GM21390 (cell line): ENCODE data around the gene ROBO1.

ENCODE experiments used
- ATAC-seq: cut with Tn5 transposase; IDR thresholded peaks from one replicate; pipeline ENCODE4 v1.9.1; 2021; ENCODE audit not compliant: unreplicated experiment

ROBO1 gene

DNA sequence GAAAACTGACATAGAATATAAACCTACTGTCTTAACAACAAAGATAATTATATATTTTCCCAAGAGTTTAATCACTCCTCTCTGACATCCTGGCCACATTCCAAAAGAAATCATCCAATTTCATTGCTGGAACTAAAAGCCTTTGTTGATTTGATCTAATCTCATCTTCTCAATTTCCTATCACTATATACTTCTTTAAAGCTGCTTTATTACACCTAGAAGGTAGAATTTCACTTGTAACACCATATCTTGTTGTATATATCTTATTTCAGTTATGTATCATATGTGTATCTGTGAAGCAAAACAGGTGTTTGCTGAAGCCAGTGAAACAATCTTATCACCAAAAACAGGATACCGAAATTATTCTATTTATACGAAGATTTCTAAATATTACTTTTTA is 740.2 kb downstream of the ROBO1 start:
- ATAC-seq, result no peak

DNA sequence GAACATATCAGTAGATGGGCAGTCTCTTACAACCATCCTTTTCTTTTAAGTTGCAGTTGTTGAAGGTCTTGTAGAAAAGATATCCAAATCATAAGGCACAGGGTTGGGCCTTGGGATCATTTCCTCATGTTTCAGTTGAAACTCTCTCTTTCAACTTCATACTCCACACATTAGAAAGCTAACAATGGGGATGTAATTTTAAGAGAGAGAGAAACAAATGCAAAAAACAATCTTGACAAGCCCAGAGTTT is 747.9 kb downstream of the ROBO1 start:
- ATAC-seq, result no peak

DNA sequence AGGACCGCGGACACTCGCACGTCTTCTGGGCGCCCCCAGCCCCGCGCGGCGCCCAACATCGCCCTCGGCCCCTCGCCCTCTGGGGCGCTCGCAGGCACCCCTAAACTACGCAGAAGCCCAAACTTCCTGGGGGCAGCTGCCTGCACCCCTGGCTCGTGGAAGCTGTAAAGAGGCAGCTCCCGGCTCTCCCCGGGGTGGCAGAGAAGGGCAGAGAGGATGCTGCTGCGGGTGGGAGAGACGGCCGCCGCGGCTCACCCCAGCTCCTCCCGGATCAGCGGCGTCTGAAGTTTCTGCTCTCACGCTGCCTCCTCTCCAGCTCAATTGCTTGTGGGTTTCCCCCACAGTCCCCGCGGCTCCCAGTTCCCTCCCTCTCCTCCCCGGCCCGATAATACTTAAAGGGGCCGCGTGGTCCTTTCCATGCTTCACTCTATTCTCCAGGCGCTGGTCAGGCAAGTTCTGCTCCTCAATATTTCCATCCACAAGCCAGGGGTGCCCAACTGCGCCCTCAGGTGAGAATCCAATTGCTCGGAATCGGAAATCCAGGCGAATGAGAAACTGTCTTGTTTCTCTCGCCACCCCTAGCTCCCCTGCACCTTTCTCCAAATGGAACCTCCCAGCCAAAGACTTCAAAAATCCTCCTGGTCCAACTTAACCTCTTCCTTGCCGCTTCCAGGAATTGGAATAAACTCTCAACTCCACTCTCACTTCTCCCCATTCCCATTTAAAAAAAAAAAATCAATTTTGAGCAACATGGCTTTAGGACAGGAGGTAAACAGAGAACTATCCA is 748.5 kb downstream of the ROBO1 start:
- peak; percentile 62 for ATAC-seq

DNA sequence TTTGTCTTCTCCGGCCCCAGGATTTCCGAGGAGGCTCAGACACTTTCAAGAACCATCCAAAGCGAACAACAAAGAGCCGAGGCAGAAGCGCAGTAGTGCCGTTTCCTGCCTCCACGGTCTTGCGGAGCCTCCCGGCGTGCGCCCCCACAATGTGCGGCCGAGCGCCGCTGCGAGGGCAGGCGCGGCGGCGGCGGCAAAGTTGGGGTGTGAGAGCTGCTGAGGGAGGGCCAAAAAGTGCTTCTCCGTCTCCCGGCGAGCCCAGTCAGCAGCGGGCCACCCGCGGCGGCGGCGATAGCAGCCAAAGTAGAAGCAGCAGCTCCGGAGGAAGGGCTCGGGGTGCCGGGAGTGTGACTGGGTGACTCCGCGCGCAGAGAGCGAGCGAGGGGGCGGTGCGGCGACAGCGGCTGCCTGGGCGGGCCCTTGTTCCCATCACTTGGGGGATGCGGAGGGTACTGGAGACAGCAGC is 749.1 kb downstream of the ROBO1 start:
- ATAC-seq, result peak; percentile 36

DNA sequence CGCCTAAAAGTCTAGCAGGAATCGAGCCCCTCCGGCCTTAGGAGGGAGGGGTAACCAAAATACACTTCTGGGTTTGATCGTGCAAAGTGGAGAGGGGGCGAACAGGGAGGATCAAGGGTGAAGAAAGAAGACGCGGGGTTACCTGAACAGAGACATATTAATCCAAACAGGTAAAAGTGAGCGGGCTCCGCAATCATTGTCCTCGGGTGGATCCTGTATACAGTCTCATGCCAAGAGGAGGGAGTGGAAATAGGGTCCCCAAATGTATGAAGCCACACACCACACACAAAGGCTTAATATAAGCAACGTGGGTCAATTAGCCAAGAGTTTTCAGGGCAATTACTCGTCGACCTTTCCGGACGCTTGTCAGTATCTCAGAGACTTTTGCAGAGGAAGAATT is 749.5 kb downstream of the ROBO1 start:
- ATAC-seq, result no peak

DNA sequence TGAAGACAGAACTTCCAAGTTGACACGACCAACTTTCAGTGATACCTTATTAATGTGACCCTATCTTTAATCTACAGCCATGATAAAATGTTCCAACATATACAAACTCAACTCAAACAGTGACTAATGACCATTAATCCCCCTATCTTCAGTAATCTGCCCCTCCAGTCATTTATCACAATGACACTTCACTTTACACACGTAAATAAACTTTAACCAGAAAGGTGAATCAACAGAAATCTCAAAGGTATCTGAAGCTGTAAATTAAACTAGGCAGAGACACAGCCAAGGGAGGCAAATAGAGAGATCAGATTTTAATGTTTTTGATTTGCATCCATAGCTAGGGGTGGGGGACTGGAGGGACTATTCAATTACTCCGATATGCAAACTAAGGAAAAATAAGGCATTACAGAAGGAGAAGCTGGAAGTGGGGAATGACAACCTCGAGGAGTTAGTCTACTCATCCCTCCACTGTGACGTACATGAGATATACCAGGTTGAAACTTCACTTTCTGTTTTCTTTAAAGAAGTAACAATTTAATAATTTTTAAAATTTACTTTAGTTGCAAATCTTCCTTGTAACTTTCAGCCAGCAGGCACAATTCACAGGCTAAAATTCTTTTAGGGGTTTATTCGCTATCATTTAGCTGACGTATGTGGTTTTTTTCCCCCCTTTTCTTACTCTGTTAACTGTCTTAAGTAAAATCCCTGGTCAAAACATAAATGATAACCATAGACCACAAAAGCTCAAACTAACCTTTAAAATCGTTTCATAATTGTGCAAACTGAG is 751.0 kb downstream of the ROBO1 start:
- ATAC-seq, result no peak

DNA sequence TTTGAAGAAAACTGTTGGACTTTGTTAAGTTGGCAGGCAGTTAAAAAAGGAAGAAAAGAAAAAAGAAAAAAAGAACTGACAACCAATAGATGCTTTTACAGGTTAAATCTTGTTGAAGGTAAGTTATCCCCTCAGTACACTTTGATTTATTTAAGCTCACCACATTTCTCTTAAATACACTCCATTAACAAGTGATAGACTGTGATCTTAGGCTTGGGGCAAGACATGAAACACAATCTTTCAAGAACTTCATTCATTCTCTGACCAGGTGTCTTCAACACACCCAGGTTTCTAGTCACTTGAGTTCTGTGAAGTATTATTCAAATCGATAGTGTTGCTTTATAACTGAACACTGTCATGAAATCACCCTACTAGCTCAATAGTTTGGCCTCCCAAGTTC is 751.9 kb downstream of the ROBO1 start:
- no peak for ATAC-seq

DNA sequence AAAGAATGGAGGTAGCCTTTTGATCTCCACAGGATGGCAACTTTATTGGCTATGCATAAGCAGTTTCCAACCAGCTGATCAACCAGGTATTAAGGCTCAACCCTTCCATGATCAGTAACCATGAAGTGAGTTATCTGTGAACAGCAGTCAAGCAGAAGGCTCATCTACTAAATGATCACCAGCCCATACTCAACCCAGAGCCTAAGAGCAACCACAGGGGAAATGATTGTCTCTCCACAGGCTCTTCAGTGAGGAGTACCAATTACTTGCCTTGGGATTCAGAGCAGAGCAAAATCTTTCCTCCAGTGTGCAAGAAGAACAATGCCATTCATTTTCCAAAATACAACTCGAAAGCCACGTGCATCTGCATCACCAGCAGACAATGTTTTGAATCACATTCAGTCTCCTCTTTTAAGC is 754.8 kb downstream of the ROBO1 start:
- no peak for ATAC-seq

DNA sequence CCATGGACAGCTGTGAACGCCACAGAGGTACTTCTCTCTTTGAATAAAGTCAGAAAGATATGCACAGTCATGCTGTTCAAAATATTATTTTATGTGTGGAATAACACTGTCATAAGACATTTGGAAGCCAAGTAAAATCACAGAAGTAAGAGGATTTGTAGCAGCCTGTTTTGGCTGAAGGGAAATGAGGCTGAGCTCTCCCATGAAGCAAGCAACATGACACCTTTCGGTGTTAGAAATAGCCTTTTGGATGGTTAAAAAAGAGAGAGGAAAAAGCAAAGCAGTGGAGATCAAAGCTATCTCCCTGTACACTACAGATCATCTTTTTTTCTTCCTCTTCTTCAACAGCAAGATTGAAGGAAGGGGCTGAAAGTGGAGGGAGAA is 755.3 kb downstream of the ROBO1 start:
- no peak for ATAC-seq

DNA sequence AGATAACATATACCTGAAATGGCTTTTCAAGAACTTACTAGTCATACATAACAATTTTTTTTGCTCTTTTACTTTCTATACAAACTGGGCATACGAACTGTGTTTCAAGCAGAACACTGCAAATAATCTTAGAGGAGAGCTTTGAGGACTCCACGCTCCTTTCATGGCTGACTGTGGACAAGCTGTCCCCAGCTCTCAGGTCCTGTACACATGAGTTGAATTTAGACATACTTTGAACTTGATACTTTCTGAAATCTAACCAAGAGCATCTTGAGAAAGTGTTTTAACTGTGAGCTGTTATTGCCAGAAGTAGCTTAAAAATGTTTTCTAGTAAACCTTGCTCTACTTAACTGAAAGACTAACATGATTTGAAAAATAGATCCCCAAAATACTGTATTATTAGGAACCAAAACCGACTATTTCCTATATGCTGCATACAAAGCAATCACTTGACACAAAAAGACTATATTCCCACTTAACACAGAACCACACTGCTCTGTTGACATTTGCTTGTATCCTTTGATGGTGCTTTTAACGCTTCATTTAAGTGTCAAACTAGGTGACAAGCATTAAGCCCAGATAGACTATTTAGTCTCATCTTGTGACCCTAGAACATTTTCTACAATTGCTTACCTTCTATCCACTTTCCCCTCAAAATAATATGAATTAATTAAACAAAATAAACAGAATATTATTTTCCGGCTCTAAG is 755.8 kb downstream of the ROBO1 start:
- ATAC-seq, result no peak

DNA sequence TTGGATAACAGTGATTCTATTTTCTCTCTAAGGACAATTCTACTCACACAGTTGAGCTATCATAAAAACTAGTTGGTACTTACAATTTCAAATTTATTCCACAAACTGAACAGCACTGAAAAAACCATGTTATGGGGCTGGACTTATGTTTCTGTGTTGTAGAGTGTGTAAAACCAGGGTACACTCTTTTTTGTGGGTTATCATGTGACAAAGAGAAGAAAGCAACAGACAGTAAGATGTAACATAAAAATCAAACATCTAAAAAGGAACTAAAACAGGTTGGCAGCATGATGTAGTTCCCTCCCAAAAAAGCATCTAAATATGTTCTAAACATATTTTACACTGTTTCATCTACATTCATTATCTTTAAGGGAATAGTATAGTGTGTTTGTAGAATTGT is 757.9 kb downstream of the ROBO1 start:
- no peak for ATAC-seq

DNA sequence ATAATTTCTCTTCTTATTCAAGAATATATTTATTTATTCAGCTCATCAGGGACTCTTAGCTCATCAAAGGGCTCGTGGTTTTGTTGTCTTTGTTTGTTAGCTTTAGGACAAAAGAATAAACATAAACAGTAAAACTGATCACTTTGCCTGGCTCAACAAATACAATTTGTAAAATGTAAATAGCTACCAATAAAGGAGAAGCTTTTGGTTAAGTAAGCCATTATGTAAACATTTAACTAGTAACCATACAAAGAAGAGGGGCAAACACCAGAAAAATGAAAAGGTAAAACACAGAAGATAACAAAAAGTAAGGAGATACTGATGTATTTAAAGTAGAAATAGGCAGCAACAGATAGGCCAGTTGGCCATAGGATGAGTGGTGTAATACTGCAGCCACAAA is 761.7 kb downstream of the ROBO1 start:
- no peak for ATAC-seq

DNA sequence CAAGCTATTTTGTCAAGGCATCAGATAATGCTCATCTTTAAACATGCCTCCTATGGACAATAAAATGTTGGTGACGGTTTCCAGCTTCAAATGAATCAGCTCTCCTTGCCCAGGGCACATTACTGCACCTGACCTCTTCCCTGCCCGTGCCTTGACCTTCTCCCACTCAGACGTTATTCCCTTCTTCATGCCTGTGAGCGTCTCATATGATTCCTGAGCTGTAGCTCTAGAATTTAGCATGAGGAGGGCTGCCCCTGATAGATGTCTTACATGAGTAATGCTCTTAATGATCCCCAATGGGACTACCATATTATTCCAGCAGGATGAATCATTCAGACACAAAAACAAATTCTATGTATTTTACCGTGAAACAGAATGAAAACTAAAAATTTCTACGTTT is 762.7 kb downstream of the ROBO1 start:
- ATAC-seq, result no peak

DNA sequence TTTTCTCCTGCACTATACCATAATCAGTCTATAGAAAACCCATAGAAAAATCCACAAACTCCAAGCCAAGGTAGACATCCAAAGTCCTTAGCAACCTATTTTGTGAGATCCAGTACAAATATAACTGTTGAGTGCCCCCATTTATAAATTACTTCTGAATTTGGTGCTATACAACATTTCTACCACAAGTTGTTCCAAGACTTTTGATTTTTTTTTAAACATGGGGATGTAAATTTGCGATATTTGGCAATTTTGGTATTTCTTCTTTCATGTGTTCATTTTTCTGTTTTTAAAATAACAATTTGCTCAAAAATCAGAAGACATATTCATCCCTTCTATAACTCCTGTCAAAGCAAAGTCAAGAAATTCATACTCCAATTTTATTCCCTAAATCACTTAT is 763.8 kb downstream of the ROBO1 start:
- ATAC-seq, result no peak

DNA sequence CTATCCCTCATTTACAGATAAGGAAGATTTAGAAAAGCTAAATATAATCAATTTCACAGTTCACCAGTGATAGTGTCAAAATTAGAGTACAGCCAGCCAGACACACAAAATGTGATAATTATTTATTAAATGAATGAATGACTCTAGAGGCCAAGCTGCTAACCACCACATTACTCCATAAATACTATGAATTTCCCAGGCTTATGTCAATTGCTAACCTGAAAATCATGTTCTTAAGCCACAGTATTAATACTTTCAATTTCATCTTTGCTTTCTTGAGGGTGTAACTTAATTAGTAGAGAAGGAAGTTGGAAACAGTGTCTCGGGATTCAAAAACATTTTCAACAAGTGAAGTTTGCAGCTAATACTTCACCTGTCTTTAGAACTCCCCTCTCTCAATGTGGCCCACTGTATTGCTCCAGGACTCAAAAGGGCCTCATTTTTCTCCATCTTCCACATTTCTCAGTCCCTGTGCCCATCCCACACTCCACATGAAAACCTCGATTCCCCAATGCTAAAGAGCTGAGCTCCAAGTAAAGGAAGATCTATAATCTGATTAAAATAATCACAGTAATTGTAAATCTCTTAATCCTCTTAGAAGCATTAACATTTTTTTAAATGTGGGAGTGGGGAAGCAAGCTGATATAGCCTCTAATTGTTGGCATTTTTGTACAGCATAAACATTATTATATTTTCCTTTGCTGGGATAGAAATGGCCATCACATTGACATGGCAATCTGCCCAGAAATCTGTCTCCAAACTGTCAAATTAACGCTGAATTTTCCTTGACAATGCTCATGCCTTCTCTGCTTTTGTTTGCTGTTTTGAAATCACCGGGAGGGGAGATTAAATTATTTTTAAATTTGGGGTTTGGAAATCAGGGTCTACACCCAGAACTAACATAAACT is 765.1 kb downstream of the ROBO1 start:
- no peak for ATAC-seq

DNA sequence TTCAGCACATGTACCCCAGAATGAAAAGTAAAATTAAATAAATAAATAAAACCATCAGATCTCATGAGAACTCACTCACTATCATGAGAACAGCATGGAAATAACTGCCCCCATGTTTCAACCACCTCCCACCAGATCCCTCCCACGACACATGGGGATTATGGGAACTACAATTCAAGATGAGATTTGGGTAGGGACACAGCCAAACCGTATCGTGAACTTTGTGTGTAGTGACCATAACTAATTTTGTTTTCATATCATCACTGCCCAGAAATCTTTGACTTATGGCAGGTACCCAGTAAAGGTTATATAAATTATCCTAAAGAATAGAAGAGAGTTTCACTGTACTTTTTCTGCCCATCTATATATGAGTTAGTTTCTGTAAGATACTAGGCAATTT is 766.5 kb downstream of the ROBO1 start:
- ATAC-seq, result no peak

DNA sequence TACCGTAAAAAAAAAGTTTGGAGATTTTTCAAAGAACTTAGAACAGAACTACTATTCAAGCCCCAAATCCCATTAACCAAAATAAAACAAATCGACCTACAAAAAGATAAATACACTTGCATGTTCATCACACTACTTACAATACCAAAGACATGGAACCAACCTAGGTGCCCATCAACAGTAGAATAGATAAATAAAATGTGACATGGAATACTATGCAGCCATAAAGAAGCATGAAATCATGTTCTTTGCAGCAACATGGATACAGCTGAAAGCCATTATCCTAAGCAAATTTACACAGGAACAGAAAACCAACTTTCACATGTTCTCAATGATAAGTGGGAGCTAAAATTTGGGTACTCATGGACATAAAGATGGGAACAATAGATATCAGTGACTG is 768.7 kb downstream of the ROBO1 start:
- ATAC-seq, result no peak

DNA sequence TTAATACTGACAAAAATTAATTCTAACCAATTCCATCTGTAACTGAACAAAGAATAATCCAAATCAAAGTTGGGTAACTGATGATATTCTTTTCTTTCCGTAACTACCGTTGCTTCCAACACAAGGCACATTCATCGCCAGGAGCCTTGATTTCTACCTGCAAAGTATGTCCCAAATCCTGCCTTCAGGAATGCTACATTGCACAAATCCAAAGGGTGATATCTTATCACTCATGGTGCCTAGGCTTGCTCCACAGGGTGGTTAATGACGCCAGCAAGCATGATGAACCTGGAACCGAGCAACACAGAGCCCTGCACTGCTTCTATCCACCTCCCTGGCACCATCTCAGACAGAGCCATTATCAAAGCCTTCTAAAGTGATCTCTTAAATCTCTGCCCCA is 772.7 kb downstream of the ROBO1 start:
- no peak for ATAC-seq

DNA sequence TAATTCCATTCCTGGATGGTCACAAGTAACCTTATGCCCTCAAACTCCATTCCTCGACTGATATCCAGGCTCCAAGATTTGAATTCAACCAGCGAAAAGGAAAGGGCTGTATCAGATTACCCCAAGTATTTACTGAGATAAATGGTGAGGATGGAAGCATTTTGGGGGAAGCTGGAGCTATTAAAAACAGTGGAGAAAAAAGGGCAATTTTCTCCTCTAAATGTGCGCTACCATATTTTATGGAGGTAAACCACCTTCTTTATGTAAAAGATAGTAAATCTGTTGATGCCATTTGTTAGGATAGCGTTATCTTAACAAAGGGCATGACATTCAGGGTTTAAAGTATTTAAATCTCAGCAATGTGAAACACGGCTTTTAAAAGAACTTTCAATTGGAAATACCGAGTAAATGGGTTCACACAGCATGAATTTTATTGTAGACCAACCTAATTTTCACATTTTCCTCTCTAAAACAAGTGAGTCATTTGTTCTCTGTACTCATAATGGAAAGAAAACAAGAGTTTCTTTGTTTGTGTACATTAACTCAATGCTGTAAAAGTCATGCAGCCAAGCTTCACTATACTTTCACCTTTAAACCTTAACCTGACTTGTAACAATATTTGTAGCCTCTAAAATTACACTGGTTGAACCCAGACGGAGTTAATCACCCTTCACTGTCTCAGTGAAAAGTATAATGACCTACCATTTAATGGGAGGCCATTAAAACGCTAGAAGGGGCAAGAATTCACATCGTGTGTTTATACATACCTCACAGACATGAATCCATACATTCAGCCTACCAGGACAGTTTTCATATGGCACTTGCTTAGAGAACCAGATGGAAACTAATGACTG is 773.4 kb downstream of the ROBO1 start:
- ATAC-seq, result no peak

DNA sequence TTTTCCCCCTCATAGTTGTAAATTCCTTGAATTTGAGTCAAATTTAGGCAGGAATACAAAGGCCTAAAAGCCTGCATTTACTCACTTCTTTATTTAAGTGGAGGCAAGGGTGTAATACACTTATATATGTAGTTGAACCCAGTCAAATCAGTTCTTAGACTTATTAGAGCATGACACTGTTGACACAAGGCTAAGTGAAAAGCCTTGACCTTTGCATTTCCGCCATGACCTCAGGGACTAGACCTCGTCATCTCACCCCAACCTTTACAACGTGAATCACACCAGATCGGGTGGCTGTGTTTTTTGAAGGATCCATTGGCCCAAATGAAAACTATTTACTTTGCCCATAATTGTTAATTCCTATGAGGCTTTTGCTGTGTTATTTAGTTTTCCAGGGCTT is 774.4 kb downstream of the ROBO1 start:
- no peak for ATAC-seq
